ENCODE data around the gene LPAR3.
A peak's percentile ranks its signal among the peaks of the same experiment; 100 is the strongest.

The LPAR3 gene

GRCh38 chr1:84823991-84824390, 69.0 kb downstream of the LPAR3 start:
- no peak for DNase-seq

GRCh38 chr1:84823511-84823910, 69.5 kb downstream of the LPAR3 start:
- no peak for DNase-seq

DNA sequence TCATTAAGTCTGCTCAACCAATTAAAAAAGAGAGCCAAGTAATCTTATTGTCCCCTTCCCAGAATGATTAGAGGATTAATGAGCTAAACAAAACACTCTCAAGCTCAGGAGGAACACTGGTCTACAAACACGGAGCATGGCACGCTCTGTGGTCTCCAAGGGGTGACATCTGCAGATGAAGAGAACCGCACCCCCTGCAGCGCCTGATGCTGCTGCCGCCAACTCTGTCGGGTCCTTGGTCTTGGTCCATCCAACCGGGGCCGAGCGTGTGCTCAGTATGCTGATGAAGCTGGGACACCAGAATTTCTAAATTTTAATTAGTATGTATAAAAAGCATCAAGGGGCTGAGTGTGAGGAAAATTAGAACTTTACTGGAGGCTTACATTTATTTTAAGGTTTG, 82.7 kb downstream of the LPAR3 start:
- no peak for DNase-seq

DNA sequence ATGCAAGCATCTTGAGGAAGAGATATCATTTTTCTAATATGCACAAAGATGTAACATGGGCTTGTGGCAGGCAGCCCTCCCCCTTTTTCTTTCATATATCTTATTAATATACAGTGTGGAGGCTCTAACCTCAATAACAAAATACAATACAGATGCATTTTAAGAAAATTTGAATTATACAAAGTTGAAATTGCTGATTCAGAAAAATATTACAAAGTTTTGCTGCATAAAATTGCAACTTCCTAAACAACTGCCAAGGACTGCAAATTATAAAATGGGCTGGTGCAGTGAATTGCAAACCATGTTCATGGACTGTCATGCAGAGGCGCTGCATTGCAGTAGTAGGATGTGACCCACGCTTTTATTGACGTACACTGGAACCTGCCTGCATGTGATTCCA, 84.0 kb downstream of the LPAR3 start:
- DNase-seq, result no peak

- DNase-seq, result no peak
These were observed 89.4 kb downstream of the LPAR3 start for GRCh38 chr1:84803604-84804003.

DNA sequence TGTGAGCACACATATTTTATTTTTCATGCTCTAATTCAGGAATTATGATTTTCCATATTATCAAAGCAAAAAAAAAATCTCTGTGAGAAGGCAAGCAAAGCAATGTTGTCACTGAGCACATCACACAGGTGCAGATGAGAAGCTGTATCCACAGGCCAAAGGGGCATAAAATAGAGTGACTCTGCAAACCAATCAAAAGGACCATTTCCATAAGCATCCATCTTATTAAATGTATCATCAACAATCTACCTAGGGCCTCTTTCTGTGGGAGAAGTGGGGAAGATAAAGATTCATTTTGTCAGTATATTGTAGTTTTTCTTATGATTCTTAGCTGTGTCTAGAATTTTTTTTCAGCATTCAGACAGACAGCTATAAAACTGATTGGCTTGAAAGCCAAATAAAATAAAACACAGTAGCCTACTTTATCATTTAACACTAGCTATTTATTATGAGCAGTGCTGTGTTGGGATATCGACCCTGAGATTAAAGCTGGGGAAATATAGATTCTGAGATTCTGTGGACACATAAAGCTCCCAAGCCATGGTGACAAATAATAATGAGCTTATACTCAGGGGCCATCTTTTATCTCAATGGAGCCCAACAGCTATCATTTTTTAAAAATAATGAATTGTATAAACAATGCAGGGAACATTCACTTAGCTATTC, 90.3 kb downstream of the LPAR3 start:
- no peak for DNase-seq

- no peak for DNase-seq
These were observed 92.6 kb downstream of the LPAR3 start for GRCh38 chr1:84800090-84801073.

GRCh38 chr1:84797603-84798002, 95.4 kb downstream of the LPAR3 start:
- no peak for DNase-seq

- no peak for DNase-seq
These were observed 96.9 kb downstream of the LPAR3 start for GRCh38 chr1:84795966-84796600.

DNA sequence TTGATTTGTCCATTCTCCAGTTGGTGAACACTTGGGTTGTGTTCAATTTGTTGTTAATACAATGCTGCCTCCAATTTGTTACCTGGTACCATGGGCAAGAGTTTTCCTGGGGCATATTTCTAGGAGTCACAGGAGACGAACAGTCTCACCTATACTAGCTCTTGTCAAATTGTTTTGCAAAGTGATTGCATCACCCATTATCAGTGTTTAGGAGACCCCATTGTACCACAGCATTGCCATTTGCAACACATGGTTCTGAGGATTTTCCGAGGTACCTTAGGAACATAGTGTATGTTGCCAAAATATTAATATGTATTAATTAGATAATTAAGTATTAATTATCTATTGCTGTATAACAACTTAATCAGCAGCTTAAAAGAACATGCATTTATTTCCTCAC, 97.8 kb downstream of the LPAR3 start:
- DNase-seq, result no peak

DNA sequence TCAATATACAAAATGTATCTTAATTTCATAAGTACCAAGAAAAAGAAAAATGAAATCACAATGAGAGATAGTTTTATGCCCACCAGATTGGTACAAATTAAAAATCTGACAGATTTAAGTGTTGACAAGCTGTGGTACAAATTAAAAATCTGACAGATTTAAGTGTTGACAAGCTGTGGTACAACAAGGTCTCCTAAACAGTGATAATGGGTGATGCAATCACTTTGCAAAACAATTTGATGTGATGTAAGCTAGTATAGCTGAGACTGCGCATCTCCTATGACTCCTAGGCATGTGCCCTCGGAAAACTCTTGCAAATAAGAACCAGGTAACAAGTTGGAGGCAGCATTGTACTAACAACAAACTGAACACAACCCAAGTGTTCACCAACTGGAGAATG, 100.6 kb downstream of the LPAR3 start:
- DNase-seq, result no peak

DNA sequence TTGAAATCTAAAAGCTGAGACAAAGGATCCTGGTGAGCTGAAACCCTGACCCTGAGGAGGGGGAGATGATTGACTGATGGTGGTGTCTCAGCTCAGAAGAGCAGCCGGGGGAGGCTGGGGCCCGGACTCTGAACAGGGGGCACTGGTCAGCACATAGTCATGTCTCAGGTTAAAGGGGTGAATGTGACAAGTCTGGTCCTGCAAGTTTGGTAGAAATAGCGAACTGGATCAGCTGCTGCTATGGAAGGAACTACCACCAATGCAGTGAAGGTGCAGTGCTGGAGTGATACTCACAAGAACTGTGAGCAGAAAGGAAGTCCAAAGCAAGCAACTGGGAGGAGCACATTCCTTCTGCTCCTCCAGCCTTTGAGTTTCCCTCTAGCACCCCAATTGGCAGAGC, 104.0 kb downstream of the LPAR3 start:
- DNase-seq, result no peak

- no peak for DNase-seq
These were observed 107.6 kb downstream of the LPAR3 start for GRCh38 chr1:84785271-84786036.

DNA sequence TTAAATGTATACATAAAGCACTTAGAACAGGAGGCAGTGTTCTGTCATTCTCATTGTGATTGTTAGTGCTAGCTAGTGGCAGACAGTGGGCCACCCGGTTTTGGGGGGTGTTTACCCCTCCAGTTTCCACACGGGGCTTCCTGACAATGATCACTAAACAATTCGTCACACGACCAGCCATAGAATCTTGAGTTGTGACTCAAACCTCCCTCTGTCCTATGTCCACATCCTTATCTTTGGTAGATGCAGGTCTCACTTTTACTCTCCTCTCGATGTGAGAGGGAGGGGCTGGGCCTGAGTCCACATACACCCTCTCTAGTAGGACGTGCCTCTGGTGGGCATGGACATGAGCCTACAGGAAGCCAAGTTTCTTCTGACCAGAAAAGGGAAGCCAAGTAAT, 110.1 kb downstream of the LPAR3 start:
- DNase-seq, result no peak

- DNase-seq, result peak; percentile 66
These were observed 110.8 kb downstream of the LPAR3 start for GRCh38 chr1:84781946-84782771.

DNA sequence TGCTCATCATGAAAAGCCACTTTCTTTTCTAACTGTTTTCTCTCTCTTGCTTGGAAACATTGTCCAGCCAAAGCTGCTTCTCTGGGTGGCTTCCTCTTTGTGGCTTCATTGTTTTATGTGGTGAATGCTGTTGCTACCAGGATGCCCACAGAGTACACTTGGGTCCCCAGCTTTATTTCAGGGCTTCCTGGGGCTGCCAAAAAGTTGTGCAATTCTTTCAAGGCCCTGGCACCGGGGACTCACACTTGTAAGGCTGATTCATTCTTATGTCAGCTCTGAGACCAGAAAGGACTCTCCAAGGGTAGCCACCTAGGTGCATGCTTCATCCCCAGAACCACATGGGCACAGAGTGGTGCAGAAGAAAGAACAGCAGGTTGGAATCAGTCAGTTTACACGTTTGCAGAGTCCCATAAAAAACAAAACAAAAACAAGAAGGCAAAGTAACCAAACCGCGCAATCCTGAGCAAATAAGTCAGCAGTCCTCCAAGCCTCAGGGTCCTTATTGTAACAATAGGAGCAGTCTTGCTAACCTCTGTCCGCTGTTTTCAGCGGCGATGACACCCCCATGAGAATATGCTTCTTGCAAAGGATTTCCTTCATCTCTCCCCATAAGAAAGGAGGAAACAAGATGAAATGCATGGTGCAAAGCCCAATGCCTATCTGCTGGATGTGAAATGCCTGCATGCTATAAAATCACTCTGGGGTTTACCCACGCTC, 112.8 kb downstream of the LPAR3 start:
- DNase-seq, result peak; percentile 9

- no peak for DNase-seq
These were observed 116.4 kb downstream of the LPAR3 start for GRCh38 chr1:84776639-84777038.

GRCh38 chr1:84775535-84775920, 117.5 kb downstream of the LPAR3 start:
- no peak for DNase-seq

- no peak for DNase-seq
These were observed 118.1 kb downstream of the LPAR3 start for GRCh38 chr1:84774669-84775534.

DNA sequence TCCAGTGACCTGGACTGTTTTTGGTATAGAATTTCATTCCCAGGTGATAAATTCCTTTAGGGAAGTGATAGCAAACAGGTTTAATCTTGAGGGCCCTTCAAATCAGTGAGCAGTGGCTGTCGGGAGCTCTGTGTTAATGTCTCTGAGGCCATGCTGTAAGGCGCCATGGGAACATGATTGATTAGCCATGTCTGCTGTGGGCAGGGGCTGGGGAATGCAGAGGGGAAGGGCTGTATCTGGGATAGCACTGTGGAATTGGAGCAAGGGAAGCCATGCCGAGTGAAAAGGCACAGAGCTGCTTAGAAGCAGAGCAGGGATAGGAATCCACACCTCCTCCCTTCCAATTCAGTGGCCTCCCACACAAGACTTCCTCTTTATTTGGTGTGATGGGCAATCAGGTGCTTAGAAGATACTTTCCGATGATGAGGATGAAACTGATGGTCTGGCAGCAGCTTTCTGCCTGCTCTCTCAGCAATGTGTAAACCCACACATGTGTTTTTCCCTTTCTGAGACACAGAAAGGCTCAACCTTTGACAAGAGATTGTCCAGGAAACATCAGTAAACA, 119.0 kb downstream of the LPAR3 start:
- no peak for DNase-seq

All from central memory CD4-positive, alpha-beta T cell (primary cell).